CD4-positive, alpha-beta T cell treated with Interferon gamma for 1 hour (primary cell): ENCODE data around the gene KRT72.
A peak's percentile ranks its signal among the peaks of the same experiment; 100 is the strongest.
"Not testable (repeated sequence)": the region's sequence is repeated elsewhere in the genome, so short reads cannot be mapped to it uniquely, and the experiment has no call there.

Source experiments
- DNase-seq: peaks from one replicate; pipeline ENCODE4 v3.0.0-alpha.2; 2020

The KRT72 gene

GRCh38 chr12:52606096-52606495, 4.8 kb upstream of the KRT72 start:
- no peak for DNase-seq

DNA sequence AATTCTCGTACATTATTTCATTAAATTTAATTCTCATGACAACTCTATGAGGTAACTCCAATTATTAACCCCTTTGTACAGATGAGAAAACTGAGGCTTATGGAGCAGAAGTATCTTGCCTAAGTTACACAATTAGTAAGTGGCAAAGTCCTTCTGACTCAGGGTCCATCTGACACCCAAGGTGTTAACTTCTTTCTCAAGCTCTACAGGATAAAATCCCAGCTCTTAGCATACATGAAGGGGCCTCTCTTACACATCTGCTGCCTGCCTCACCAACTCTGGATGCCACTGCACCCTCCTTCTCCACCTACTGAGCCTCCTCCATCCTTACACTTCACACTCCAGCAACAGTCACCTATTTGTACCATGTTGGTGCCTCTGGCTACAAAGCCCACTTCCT, 4.3 kb upstream of the KRT72 start:
- no peak for DNase-seq

GRCh38 chr12:52604859-52605258, 3.6 kb upstream of the KRT72 start:
- DNase-seq, result no peak

DNA sequence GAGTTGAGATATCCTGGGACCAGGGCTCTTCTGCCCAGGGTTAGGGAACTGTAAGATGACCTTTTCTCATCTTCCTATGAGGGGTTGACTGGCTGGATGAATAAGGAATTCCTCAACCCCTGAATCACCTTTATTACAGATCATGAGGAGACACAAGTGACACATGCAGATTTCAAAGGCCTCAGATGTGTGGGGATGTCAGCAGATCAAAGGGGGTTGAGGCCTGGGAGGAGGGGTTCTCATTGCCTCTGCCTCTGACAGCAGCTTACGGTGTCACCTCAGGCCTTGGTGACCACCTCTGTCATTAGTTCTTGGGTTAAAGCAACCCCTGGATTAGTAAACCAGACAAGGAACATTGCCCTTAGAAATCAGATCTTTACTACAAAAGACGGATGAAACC, 2.1 kb upstream of the KRT72 start:
- peak; percentile 33 for DNase-seq

GRCh38 chr12:52602552-52602951, 1.3 kb upstream of the KRT72 start:
- no peak for DNase-seq

- DNase-seq, result no peak
Observed at GRCh38 chr12:52601671-52602070, 408 bp upstream of the KRT72 start.

DNA sequence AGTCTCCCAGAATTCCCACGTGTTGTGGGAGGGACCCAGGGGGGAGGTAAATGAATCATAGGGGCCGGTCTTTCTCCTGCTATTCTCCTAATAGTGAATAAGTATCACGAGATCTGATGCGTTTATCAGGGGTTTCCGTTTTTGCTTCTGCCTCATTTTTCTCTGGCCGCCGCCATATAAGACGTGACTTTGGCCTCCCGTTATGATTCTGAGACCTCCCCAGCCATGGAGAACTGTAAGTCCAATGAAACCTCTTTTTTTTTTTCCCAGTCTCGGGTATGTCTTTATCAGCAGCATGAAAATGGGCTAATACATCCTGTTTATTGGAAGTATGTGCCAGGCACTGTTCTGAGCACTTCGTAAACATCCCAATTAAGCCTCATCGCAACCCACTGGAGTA, 788 bp downstream of the KRT72 start:
- DNase-seq, result no peak

GRCh38 chr12:52600071-52600470, 1.2 kb downstream of the KRT72 start:
- DNase-seq, result no peak

- no peak for DNase-seq
Observed at GRCh38 chr12:52598966-52599365, 2.3 kb downstream of the KRT72 start.

DNA sequence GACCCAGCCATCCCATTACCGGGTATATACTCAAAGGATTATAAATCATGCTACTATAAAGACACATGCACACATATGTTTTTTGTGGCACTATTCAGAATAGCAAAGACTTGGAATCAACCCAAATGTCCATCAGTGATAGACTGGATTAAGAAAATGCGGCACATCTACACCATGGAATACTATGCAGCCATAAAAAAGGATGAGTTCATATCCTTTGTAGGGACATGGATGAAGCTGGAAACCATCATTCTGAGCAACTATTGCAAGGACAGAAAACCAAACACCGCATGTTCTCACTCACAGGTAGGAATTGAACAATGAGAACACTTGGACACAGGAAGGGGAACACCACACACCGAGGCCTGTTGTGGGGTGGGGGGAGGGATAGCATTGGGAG, 7.0 kb downstream of the KRT72 start:
- DNase-seq, result not testable (repeated sequence)

GRCh38 chr12:52591521-52591920, 9.7 kb downstream of the KRT72 start:
- no peak for DNase-seq

- no peak for DNase-seq
Observed at GRCh38 chr12:52590021-52590420, 11.2 kb downstream of the KRT72 start.

- DNase-seq, result no peak
Observed at GRCh38 chr12:52587563-52587962, 13.7 kb downstream of the KRT72 start.

GRCh38 chr12:52585946-52586345, 15.3 kb downstream of the KRT72 start:
- peak; percentile 76 for DNase-seq

- DNase-seq, result no peak
Observed at GRCh38 chr12:52585066-52585465, 16.2 kb downstream of the KRT72 start.

DNA sequence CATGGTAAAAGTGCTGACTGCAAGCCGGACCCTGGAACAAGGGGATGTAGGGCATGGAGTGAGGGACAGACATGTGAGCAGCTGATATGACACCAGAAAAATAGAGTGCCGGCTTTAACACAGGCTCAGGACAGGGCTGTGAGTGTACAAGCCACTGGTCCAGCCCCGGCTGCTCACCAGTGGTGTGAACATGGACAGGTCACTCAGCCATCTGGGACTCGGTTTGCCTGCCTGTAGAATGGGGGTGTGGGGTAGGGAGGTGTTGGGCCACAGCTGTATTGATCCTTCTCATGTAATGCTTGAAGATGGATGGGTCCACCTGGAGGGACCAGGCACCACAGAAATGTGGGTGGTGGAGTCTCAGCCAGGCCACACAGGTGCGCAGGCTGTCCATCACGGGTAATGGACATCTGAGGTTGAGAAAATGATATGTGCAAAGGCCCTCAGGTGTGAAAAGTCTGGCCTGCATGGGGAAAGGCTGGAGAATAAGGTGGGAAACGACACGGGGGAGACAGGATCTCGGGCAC, 17.0 kb downstream of the KRT72 start:
- DNase-seq, result no peak

DNA sequence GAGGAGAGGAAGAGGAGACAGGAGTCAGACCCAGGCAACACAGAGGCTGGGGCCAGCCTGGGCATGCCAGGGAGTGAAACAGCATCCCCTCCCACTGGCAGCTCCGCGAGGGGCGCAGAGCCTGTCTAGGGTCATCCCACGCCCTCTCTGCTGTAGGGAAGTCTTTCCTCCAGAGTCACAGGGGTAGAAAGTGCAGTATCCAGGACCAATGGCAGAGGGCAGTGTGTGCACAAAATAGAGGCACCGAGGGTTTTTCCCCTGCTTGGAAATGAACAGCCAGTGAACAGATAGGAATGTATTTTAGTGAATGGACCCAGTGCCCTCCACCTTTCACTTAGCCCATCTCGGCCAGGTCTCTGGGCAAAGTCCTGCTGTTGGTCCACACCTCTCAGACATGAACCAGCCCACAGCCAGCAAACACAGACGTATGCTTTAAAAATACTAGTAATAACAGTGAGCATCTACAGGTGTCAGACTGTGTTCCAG, 18.2 kb downstream of the KRT72 start:
- peak; percentile 50 for DNase-seq

DNA sequence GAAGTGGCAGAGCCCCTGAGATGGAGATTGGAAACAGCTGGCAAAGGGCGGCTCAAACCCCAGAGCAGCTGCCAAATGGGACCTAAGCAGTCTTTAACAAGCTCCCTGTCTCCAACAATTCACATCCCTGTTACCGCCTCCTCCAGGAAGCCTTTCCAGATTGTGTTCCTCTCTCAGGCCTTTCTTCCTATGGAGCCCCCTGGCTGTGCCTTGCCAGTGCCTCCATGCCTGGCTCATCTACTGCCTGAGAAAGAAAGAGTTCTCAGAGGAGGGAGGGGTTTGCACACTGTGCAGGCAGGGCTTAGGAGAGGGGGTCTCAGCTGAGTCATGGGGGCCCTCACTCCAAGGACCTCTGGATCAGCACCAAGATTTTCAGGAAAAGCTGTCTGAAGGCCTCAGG, 18.8 kb downstream of the KRT72 start:
- DNase-seq, result no peak

DNA sequence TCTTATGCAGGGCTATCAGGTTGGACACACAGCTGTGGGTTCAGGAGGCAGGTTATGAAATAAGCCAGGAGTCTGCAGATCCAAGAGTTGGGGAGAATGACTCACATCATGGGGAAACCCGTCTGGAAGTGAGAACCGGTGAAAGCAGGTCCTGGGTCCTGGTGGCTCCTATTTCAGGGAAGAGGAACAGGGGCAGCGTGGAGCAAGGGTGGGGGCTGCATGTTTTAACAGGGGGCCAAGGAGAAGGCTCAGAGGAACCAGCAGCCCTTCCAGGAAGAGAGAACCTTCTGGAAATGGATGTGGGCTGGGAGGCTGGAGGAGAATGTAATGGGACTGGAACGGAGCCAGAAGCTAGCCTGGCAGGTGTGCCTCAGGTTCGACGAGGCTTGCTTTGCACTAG, 19.8 kb downstream of the KRT72 start:
- DNase-seq, result no peak

GRCh38 chr12:52581066-52581465, 20.2 kb downstream of the KRT72 start:
- DNase-seq, result no peak

GRCh38 chr12:52580496-52580895, 20.8 kb downstream of the KRT72 start:
- DNase-seq, result no peak

DNA sequence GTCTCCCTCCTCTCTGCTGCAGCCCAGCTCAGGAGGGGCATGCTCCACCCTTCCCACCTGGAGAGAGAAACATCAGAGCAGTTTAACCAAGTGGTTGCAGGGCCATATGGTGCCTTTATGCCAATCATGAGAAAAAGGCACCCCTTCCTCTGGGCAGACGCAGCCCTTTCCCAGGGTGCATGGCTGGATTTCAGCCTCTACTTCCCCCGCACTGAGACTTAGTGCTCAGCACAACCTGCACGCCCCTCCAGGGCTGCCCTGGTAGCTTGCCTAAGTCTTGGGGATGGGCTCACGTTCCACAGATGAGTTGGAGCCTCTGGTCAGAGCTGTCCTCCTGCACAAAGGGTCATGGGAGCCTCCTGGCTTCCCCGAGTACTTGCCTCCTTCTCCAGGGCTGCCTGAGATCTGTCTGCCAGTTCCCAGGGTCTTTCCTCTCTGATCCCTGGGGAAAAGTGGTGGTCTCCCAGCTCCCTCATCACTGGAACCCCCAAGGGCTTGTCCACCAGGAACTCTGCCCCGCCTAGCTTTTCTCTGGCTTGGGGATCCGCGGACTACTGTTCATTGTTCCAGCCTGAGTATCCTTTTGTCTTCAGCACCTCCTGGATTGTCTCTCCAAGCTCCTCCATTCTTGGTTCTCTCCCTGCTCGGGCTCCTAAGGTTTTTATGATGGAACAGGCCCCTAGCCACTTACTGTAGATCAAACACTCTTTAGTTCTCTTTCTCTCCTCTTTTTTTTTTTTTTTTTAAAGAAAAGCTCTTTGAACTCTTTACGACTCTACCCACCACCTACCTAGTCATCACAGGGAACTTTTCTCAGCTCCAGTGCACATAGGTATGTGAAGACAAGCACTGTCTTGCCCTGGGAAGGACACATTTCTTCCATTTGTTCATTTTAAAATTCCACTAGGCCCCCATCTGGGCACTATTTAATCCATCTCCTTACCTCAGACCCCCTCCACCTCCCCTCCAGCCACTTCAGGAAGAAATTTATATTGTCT, 21.5 kb downstream of the KRT72 start:
- no peak for DNase-seq

- no peak for DNase-seq
Observed at GRCh38 chr12:52578469-52578868, 22.8 kb downstream of the KRT72 start.

GRCh38 chr12:52577316-52577715, 23.9 kb downstream of the KRT72 start:
- no peak for DNase-seq
